BE2C (cell line): ENCODE measurements around the gene SLC16A11.

Experiments used
- DNase-seq: peaks from one replicate; pipeline ENCODE4 v3.0.0-alpha.2; 2020
- H3K27me3 ChIP-seq: fragments of 250-450 bp; sonication (Bioruptor Pico); 2 replicates; pipeline ENCODE4 v1.5.1; 2020; ENCODE audit warnings: mild to moderate bottlenecking
- H3K36me3 ChIP-seq: fragments of 250-450 bp; sonication (Bioruptor Pico); 2 replicates; pipeline ENCODE4 v1.5.1; 2020; ENCODE audit warnings: mild to moderate bottlenecking
- H3K4me1 ChIP-seq: fragments of 250-450 bp; sonication (Bioruptor Pico); 2 replicates; pipeline ENCODE4 v1.5.1; 2020
- H3K4me3 ChIP-seq: 2 replicates; pipeline ENCODE4 v1.5.1; 2011; ENCODE audit warnings: low read depth, low read length
- H3K9me3 ChIP-seq: fragments of 250-450 bp; sonication (Bioruptor Pico); 2 replicates; pipeline ENCODE4 v1.5.1; 2020
- TF ChIP-seq, protein P1 (sequence below): IDR thresholded peaks from 2 replicates; pipeline ENCODE4 v1.5.1; 2012; ENCODE audit warnings: mild to moderate bottlenecking, low read depth, low read length

Gene SLC16A11

DNA sequence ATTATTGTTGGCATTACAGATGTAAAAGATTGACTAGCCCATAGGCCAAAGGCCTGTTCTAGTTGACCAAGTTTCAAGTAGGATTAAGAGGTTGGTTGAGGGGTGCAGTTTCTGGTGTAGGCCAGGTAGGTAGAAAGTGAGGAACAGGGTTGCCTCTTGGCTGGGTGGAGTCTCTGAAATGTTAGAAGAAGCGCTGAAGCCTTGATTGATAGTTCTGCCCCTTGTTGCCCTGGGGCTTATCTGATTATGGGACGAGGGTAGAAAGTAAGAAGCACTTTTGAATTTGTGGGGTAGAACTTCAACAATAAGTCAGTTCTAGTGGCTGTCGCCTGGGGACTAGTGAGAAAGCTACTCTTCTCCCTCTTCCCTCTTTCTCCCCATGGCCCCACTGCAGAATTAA, 14.8 kb downstream of the SLC16A11 start:
- no peak for DNase-seq
- H3K4me1 ChIP-seq, result no peaks in the 10 kb centered on the region
- no peak overlapping the region for H3K4me3 ChIP-seq
- H3K9me3 ChIP-seq, result no peaks in the 10 kb centered on the region
- TF ChIP-seq, protein P1, sequence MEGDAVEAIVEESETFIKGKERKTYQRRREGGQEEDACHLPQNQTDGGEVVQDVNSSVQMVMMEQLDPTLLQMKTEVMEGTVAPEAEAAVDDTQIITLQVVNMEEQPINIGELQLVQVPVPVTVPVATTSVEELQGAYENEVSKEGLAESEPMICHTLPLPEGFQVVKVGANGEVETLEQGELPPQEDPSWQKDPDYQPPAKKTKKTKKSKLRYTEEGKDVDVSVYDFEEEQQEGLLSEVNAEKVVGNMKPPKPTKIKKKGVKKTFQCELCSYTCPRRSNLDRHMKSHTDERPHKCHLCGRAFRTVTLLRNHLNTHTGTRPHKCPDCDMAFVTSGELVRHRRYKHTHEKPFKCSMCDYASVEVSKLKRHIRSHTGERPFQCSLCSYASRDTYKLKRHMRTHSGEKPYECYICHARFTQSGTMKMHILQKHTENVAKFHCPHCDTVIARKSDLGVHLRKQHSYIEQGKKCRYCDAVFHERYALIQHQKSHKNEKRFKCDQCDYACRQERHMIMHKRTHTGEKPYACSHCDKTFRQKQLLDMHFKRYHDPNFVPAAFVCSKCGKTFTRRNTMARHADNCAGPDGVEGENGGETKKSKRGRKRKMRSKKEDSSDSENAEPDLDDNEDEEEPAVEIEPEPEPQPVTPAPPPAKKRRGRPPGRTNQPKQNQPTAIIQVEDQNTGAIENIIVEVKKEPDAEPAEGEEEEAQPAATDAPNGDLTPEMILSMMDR, result no peak
- H3K27me3 ChIP-seq, result no peaks in the 10 kb centered on the region
- H3K36me3 ChIP-seq, result no peaks in the 10 kb centered on the region

DNA sequence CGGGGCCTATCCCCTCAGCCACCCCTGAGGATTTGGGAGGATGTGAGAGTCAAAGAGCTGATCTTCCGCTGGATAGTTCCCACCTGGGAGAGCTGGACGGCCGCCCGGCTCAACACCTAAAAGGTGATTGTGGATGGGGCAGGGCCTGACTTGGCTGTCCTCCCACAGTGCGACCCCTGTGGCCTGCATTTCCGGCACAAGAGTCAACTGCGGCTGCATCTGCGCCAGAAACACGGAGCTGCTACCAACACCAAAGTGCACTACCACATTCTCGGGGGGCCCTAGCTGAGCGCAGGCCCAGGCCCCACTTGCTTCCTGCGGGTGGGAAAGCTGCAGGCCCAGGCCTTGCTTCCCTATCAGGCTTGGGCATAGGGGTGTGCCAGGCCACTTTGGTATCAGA, 16.6 kb downstream of the SLC16A11 start:
- TF ChIP-seq, protein P1, result no peak
- Histone ChIP-seq H3K27me3 (no peaks in the 10 kb centered on the region), H3K36me3 (no peaks in the 10 kb centered on the region), H3K9me3 (no peaks in the 10 kb centered on the region), H3K4me1 (no peaks in the 10 kb centered on the region), H3K4me3 (no peak overlapping the region)
- DNase-seq, result no peak

GRCh38 chr17:7026471-7027115, 17.3 kb downstream of the SLC16A11 start:
- DNase-seq, result no peak
- Histone ChIP-seq H3K4me3 (no peak overlapping the region), H3K36me3 (no peaks in the 10 kb centered on the region), H3K4me1 (no peaks in the 10 kb centered on the region), H3K27me3 (no peaks in the 10 kb centered on the region), H3K9me3 (no peaks in the 10 kb centered on the region)
- TF ChIP-seq, protein P1, result no peak

DNA sequence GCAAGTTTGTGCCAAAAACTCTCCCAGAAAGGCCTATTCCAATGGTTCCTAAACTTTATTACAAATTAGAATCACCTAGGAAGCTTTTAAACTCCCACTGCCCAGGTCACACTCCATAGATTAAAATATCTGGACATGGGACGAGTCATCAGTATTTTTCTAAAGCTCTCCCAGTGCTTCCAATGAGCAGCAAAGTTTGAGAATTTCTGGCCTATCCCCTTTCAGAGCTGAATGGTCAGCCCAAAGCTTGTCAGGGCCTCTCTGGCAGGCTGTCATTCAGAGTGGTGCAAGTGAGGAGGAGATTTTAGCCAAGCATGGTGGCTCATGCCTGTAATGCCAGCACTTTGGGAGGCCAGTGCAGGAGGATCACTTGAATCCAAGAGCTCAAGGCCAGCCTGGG, 18.6 kb downstream of the SLC16A11 start:
- TF ChIP-seq, protein P1, result no peak
- Histone ChIP-seq H3K27me3 (no peaks in the 10 kb centered on the region), H3K4me1 (no peaks in the 10 kb centered on the region; the same call in 1 of the 2 replicates), H3K36me3 (no peaks in the 10 kb centered on the region), H3K4me3 (no peak overlapping the region), H3K9me3 (no peaks in the 10 kb centered on the region)
- DNase-seq, result no peak

- H3K9me3 ChIP-seq, result no peaks in the 10 kb centered on the region
- H3K4me1 ChIP-seq, result no peaks in the 10 kb centered on the region; the same call in 1 of the 2 replicates
- H3K36me3 ChIP-seq, result no peaks in the 10 kb centered on the region
- TF ChIP-seq, protein P1, result no peak
- H3K27me3 ChIP-seq, result no peaks in the 10 kb centered on the region
- H3K4me3 ChIP-seq, result no peak overlapping the region
- no peak for DNase-seq
Measured at GRCh38 chr17:7024402-7024785, 19.5 kb downstream of the SLC16A11 start.

GRCh38 chr17:7023576-7024401, 20.1 kb downstream of the SLC16A11 start:
- DNase-seq, result peak; percentile 93
- no peaks in the 10 kb centered on the region; the same call in 1 of the 2 replicates for H3K4me1 ChIP-seq
- TF ChIP-seq, protein P1, result no peak
- no peaks in the 10 kb centered on the region for H3K9me3 ChIP-seq
- 0 out of 2 replicates have a peak overlapping the region, but pooled peaks have one; percentile 23 for H3K4me3 ChIP-seq
- H3K36me3 ChIP-seq, result no peaks in the 10 kb centered on the region
- no peaks in the 10 kb centered on the region for H3K27me3 ChIP-seq
